T-helper 9 cell (primary cell): ENCODE measurements around the gene MYOT.
"Not testable (repeated sequence)": the region's sequence is repeated elsewhere in the genome, so short reads cannot be mapped to it uniquely, and the experiment has no call there.

ENCODE experiments used
- DNase-seq: peaks from one replicate; pipeline ENCODE4 v3.0.0-alpha.2; 2020
- total RNA-seq, 2 donors: gene quantifications; one replicate each; lab custom pipeline; 2026; lab: John Stamatoyannopoulos, UW

MYOT gene
- 0 reads per million in 2 donors for total RNA-seq

DNA sequence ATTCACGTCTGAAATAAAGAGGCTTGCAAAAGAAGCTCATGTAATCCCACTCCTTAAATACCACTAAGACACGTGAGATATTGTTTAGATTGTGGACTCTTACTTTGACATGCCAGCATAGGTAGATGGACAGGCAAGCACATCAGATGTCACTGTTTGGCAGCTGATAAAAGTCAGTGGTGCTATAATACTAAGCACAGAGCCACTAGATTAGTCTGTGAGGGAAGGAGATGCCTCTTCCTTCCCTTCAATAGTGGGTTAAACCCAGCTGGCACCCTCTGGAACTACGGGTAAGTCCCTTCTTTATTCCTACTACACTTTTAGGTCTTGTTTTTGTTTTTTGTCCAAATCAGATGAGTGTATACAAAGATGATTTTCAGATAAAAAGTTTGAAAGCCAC is at the start of gene MYOT:
TSS of gene MYOT (plus strand) at position 197 of the 400 bp plus-strand sequence. CDS start 2,792 bp downstream, outside the sequence.
- DNase-seq = no peak

GRCh38 chr5:137819766-137820165 is 47.9 kb upstream of the MYOT start:
- no peak for DNase-seq

GRCh38 chr5:137822158-137822764 is 45.4 kb upstream of the MYOT start:
- no peak for DNase-seq

DNA sequence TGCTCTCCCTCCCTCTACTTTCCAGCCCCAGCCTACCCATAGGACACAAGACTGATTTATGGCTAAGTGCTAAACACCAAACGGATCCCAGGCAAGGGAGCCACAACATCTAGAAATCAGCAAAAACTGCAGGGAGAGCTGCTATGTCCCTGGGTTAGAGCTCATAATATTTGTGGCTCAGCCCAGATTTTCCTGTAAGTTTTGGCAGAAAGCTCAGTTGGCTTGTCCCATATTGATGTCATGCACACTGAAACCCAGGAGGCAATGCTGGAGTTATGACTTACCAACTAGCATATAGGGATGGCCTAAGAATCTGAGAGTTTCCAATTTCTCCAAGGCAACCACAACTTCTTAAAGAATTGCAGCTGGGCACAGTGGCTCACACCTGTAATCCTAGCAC is 44.7 kb upstream of the MYOT start:
- DNase-seq = no peak

GRCh38 chr5:137825165-137825564 is 42.5 kb upstream of the MYOT start:
- DNase-seq = no peak

DNA sequence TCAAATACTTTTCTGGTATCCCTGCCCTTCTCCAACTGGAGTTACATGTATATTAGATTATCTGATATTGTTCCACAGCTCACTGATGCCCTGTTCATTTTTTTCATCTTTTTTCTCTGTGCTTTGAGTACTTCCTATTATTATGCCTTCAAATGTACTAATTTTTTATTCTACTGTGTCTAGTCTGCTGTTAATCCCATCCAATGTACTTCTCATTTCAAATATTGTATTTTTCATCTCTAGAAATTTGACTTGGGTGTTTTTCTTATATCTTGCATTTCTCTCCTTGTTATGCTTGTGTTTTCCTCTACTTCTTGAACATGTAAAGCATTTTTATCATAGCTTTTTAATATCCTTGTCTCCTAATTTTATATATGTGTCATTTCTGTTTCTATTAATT is 41.6 kb upstream of the MYOT start:
- DNase-seq = no peak

DNA sequence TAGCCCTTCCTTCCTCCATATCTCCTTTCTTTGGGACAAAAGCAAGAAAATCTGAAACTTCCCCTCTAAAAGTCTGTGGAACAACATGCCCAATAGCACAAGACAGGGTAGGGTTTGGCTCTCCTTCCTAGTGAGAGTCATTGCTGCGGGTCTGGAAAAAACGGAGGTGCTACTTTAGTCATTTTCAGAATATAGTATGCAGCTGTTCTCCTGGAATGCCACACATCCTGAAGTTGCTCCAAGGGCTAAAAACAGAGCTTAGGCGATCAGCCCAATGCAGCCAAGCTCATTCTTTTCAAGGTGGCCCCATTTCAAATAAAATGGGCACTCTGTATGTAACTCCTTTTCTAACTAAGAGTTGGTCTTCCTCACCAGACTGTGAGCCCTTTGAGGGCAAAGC is 39.5 kb upstream of the MYOT start:
- DNase-seq = no peak

GRCh38 chr5:137828664-137829063 is 39.0 kb upstream of the MYOT start:
- no peak for DNase-seq

GRCh38 chr5:137831105-137831504 is 36.6 kb upstream of the MYOT start:
- no peak for DNase-seq

- no peak for DNase-seq
Measured at GRCh38 chr5:137831526-137831925, 36.1 kb upstream of the MYOT start.

- DNase-seq = no peak
Measured at GRCh38 chr5:137832416-137832815, 35.2 kb upstream of the MYOT start.

DNA sequence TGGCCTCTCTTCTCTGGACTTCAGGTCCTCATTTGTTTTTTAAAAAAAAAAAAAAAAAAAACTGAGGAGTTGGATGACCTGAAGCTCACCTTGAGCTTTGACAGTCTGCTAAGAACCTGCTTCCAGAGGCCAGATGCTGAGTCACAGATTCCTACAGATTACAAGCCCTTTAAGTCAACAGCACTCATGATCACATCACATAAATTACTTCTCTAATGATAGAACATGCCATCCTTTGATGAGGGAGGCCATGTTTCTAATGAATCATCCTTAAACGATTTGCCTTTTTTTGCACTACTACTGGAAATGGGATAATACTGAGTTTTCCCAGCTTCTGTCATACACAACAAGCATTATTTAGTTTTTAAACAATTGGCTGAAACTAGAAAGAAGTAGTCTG is 34.2 kb upstream of the MYOT start:
- no peak for DNase-seq

- no peak for DNase-seq
Measured at GRCh38 chr5:137834498-137835049, 33.1 kb upstream of the MYOT start.

- DNase-seq = no peak
Measured at GRCh38 chr5:137836298-137836697, 31.4 kb upstream of the MYOT start.

DNA sequence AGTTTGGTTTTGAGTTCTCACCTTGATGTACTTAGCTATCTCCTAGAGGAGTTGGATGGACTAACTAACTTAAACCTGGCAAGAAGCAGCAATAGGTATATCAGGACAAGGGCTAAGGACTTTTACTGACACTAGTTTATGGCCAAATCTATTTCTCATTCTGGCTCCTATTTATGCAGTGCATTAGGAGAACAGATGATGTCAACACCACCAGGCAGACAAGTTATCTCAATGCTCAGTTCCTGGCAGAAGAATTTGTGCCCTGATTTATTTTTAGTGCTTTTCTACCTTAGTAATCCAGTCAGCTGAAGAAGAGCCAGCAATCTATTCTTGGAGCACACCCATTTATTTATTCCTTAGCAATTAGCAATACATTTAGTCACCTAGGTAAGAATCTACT is 30.7 kb upstream of the MYOT start:
- DNase-seq = no peak

- no peak for DNase-seq
Measured at GRCh38 chr5:137837491-137838394, 29.9 kb upstream of the MYOT start.

DNA sequence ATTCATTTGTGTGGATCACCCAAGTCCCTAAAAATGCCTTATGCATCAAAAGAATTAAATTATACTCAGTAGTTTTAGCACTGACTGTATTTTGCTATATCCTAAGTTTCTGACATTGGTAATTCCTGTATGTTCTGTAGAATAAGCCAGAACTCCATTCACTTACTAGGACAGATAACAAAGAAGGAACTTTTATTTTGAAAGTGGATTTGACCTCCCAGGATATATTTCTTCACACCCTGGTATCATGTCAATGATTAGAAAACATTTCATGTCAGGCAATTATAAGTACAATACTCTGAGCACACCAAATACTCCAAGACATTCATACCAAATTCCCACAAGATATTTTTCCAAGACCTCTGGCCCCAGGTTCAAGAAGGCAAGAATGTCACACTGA is 28.7 kb upstream of the MYOT start:
- no peak for DNase-seq

DNA sequence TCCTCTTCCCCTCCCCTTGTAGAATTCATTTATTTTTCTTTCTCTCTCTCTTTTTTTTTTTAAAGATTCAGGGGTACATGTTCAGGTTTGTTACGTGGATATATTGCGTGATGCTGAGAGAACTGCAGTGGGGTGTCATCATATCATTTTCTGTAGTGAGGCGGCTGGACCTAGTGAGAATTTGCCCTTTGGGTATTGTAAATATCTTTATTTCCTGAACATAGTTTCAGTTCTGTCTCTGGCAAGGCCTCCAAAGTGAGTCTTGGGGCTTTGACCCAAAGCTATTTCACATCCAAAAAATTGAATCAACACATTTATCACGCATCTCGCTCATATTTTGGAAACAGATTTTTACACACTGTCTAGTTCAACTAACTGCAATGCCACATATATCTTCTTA is 25.4 kb upstream of the MYOT start:
- no peak for DNase-seq

DNA sequence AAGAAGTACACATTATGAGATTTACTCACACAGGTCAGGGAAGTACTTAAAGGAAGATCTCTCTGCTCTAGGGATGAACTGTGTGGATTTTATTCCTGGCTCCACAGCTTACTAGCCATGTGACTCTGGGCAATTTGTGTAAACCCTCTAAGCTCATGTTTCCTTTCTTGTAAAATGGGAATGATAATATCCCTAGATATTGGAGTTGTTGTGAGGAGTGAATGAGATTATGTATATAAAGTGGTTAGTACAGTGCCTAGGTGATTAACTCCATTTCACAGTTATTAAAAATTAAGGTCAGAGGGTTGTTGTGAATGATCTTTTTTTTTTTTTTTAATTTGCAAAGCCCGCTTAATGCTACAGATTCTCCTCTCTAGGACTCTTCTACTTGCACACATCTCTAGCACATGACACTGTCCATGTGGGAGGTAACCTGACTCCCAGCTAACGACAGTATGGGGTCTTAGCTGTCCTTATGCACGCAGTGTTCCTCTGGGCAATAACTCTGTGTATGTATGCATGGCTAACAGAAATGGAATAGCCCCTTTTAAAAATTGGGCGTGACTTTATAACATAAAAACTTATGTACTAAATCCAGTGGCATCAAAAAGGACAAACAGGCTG is 23.9 kb upstream of the MYOT start:
- no peak for DNase-seq

DNA sequence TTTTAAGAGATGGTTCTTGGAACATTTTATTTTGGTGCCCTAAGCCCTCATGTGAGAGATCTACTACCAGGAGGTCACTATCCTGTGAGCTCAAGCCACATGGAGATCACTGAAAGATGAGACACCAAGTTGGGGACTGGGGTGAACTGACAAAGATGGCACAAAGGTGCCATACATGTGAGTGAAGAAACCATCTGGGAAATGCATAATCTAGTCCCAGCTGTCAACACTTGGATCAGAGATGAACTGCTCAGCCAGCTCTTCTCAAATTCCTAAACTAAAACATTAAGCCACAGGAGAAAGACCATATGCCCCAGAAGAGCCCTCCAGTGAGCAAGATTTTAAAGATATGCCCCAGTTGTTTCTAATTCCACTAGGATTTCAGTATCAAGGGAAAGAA is 22.2 kb upstream of the MYOT start:
- DNase-seq = no peak

GRCh38 chr5:137847687-137848086 is 20.0 kb upstream of the MYOT start:
- DNase-seq = no peak

DNA sequence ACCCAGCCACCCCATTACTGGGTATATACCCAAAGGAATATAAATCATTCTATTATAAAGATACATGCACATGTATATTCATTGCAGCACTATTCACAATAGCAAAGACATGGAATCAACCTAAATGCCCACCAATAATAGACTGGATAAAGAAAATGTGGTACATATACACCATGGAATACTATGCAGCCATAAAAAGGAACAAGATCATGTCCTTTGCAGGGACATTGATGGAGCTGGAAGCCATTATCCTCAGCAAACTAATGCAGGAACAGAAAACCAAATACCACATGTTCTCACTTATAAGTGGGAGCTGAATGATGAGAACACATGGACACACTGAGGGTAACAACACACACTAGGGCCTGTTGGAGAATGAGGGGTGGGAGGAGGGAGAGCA is 14.5 kb upstream of the MYOT start:
- DNase-seq = not testable (repeated sequence)

DNA sequence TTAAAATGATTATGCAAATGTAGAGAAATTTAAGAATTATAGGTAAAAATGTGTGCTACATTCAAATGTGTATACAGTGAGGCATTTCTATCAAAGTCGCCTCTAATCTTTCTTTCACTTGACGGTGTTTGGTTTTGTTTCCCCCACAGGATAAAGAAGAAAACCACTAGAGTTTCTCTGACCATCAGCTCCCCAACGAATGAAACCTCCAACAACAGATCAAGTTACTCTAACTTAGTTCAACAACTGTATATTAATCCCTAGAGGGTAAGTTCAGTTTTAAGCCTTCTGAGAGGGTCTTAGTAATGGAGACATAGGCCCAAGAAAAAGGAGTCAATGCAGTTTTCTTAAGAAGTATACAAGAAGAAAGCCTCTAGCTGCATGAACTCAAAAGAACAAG is 11.5 kb upstream of the MYOT start:
- DNase-seq = no peak
